HCT116 (cell line): ENCODE measurements around the gene ABL1.

ENCODE experiments used
- CTCF ChIP-seq, 3 experiments: fragments of 200-600 bp in 1 of 3; sonication (generic) in 1 of 3; IDR thresholded peaks in 2 of 3; conservative IDR thresholded peaks in 1 of 3; 2 replicates each; pipeline ENCODE4 v1.5.1; 2012 to 2017; ENCODE audit warnings: low read depth in 2 of 3, low read length in 2 of 3, antibody characterized with exemption in 1 of 3, borderline replicate concordance in 1 of 3, control low read depth in 1 of 3, mild to moderate bottlenecking in 1 of 3, mixed read lengths in 1 of 3, mixed run types in 1 of 3, moderate library complexity in 1 of 3; ENCODE audit not compliant: insufficient read depth in 1 of 3
- EZH2 ChIP-seq: fragments of 200-600 bp; sonication (generic); IDR thresholded peaks from 2 replicates; pipeline ENCODE4 v1.6.1; 2017; ENCODE audit warnings: antibody characterized with exemption, mixed run types
- POLR2A ChIP-seq: IDR thresholded peaks from 2 replicates; pipeline ENCODE4 v1.7.0; 2011; ENCODE audit warnings: borderline replicate concordance; ENCODE audit not compliant: insufficient read depth, insufficient read length; ENCODE audit errors: extremely low read depth
- POLR2AphosphoS5 ChIP-seq: IDR thresholded peaks from 2 replicates; pipeline ENCODE4 v1.6.1; 2011; ENCODE audit warnings: mild to moderate bottlenecking, low read depth, low read length, moderate library complexity
- RAD21 ChIP-seq: IDR thresholded peaks from 2 replicates; pipeline ENCODE4 v1.6.1; 2012; ENCODE audit warnings: low read depth, mild to moderate bottlenecking
- ZNF274 ChIP-seq: fragments of 200-500 bp; sonication (Bioruptor generic); IDR thresholded peaks from 2 replicates; pipeline ENCODE4 v1.6.1; 2014; ENCODE audit warnings: mild to moderate bottlenecking, low read depth, low read length, inconsistent platforms

- no peak for TF ChIP-seq CTCF (IDR thresholded peaks at IDR 0.05 in 2 of 3, conservative IDR thresholded peaks at IDR 0.05 in 1 of 3; ENCODE audit: borderline replicate concordance in 1 of 3, insufficient read depth in 1 of 3, low read depth in 2 of 3, low read length in 2 of 3)
- no peak for TF ChIP-seq POLR2AphosphoS5
- no peak for TF ChIP-seq ZNF274
- no peak for TF ChIP-seq EZH2
- no peak for TF ChIP-seq POLR2A
- TF ChIP-seq RAD21 = no peak
These were observed 64.1 kb downstream of the ABL1 start for GRCh38 chr9:130899051-130899748.
